Hepatocyte (in vitro differentiated cells): ENCODE results near the gene LAMB3.

Experiments
- EZH2 ChIP-seq: fragments of 200-600 bp; sonication (generic); IDR thresholded peaks from 2 replicates; pipeline ENCODE4 v1.6.1; 2016; ENCODE audit warnings: antibody characterized with exemption, mild to moderate bottlenecking, borderline replicate concordance
- TF ChIP-seq, protein P1 (sequence below): fragments of 200-600 bp; sonication (generic); IDR thresholded peaks from 2 replicates; pipeline ENCODE4 v1.5.1; 2016; ENCODE audit warnings: antibody characterized with exemption, mild to moderate bottlenecking; ENCODE audit not compliant: poor library complexity

DNA sequence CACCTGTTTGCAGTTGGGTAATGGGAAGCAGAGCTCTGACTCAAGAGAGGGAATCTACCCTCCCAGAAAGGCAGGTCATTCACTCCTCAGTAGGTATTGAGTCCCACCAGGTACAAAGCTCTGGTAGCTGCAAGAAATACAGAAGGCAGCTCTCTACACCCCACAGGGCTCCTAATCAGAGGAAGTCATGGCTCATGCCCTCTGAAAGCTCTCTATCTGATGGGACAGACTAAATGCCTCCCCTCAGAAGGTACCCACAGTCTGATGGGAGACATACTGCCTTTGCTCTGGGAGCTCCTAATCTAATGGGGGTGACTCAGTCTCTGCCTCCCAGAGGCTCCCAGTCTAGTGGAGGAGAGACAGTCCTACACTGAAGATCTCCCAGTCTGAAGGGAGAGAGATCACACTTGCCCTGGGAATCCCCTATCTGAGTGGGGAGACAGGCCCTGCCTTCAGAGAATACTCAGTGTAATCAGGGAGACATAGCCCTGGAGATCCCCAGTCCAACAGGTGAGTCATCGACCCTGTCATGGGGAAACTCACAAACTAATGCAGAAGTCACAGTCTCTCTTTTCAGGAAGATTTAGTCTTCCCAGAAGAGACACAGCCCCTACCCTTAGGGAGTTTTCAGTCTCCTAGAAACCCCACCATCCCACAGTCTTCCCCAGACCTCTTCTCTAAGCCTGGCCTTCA is 45.0 kb downstream of the LAMB3 start:
- TF ChIP-seq, protein P1, sequence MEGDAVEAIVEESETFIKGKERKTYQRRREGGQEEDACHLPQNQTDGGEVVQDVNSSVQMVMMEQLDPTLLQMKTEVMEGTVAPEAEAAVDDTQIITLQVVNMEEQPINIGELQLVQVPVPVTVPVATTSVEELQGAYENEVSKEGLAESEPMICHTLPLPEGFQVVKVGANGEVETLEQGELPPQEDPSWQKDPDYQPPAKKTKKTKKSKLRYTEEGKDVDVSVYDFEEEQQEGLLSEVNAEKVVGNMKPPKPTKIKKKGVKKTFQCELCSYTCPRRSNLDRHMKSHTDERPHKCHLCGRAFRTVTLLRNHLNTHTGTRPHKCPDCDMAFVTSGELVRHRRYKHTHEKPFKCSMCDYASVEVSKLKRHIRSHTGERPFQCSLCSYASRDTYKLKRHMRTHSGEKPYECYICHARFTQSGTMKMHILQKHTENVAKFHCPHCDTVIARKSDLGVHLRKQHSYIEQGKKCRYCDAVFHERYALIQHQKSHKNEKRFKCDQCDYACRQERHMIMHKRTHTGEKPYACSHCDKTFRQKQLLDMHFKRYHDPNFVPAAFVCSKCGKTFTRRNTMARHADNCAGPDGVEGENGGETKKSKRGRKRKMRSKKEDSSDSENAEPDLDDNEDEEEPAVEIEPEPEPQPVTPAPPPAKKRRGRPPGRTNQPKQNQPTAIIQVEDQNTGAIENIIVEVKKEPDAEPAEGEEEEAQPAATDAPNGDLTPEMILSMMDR = no peak
- TF ChIP-seq EZH2 = no peak
